ENCODE data around the gene WASF1.

WASF1 gene

DNA sequence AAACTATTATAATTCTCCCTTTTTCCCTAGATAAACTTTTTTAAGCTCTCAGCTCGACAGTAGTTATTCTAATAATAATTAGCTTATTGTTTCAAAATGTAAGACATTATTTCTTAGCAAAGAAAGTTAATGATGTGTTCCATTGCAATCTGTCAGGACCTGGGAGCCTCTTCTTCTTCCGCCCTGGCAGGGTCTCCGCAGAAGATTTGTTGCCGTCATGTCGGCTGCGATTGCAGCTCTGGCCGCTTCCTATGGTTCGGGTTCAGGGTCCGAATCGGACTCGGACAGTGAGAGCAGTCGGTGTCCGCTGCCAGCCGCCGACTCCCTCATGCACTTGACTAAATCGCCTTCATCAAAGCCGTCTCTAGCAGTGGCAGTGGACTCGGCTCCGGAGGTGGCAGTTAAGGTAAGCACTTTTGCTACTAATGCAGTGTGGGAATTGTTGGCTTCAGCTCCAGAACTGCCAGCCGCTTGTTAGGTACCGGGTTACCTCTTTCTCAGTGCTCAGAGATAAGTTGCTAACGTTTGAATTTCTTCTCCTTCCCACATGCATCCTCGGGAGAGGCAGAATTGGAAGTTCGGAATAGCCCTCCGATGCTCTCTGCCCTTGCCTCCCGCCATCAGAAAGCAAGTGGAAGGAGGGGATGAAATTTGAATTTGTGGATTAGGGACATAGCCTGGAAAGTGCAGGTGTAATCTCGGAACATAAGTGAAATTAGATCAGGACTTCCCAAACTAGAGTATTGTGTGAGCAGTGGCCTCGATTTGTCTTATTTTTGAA lies 948 bp upstream of the WASF1 start, which contains the start of gene CDC40:
CDC40 (plus strand) TSS at position 200 of the 781 bp plus-strand sequence; CDS start at position 218, 18 bp downstream.
- in situ Hi-C loops (cut with MboI; ENCODE audit: low sequenced_read_pairs, unreplicated experiment) = no loop called here
- TF ChIP-seq CTCF (IDR thresholded peaks at IDR 0.05; ENCODE audit: borderline replicate concordance, control extremely low read depth, extremely low read depth, insufficient read depth, missing control alignments) = no peak
- peak; percentile 61 for DNase-seq (ENCODE audit: low spot score)

DNA sequence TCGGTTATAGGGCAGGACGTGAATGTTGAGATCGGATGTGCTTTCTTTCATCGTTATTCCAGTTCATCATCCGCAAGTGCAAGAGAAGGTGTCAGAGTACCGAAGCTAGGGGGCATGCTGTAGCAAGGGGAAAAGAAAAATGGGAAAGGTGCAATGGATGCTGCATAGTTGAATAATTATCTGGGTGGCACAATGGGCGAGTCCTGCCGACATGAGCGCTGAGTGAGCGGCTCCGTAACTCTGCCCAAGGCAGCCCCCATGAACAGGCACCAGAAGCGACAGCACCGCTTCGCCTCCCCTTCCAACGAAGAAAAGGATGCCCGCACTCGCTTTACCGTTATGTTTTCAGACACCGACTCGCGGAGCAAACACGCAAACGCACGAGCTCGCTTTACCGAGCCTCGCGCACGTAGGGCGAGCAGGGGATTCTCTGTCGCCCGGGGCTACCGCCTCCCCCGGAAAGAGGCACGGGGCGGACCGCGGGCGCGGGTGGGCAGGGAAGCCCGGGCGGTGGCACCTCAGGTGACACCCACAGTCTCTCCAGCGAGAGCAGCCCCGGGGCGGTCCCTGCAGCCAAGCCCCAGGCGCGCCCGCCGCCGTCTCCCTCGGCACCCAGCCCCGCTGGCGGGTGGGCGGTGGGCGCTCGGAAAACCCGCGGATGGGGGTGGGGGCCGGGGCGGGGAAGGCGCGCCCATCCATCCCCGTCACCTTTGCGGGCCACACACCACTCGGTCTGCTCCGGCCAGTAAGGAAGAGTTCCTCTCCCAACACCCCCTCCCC lies 654 bp downstream of the WASF1 start:
- peak; percentile 64 for TF ChIP-seq CTCF (IDR thresholded peaks at IDR 0.05; ENCODE audit: borderline replicate concordance, control extremely low read depth, extremely low read depth, insufficient read depth, missing control alignments)
- peak; percentile 54 for DNase-seq (ENCODE audit: low spot score)
- in situ Hi-C loops (cut with MboI; ENCODE audit: low sequenced_read_pairs, unreplicated experiment) = loop anchor here (10.0 kb wide), 1 partner anchor 206 kb away; no protein-coding TSS in a partner anchor

DNA sequence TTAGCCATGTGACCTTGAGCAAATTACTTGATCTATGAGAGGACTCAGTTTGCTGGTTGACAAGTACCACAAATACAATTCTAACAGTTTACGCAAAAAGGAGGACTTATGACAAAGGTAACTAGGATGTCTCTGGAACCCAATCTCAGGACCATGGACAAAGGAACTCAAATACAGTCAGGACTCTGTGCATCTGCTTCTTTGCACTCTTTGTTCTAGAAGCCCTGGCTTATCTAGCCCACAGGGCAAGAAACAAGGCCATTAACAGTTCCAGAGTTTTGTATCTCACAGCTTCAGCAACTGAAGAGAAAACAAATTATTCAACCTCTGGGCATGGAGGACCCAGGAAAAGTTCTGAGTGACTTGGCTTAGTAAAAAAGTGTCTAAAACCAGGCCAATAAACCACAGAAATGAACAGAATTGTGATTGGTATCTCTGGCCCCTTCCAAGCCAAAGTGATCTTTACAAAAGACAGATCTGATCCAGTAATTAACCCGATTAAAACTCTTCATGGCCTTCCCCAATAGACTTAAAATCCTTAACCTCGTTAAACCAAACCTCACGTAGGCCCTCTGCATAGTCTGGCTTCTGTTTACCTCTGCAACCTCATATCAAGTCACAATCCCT lies 5.9 kb downstream of the WASF1 start:
- DNase-seq (ENCODE audit: low spot score) = no peak
- TF ChIP-seq CTCF (IDR thresholded peaks at IDR 0.05; ENCODE audit: borderline replicate concordance, control extremely low read depth, extremely low read depth, insufficient read depth, missing control alignments) = no peak
- in situ Hi-C loops (cut with MboI; ENCODE audit: low sequenced_read_pairs, unreplicated experiment) = loop anchor here (10.0 kb wide), 1 partner anchor 211 kb away; no protein-coding TSS in a partner anchor

GRCh38 chr6:110170081-110170480 lies 9.4 kb downstream of the WASF1 start:
- TF ChIP-seq CTCF (IDR thresholded peaks at IDR 0.05; ENCODE audit: borderline replicate concordance, control extremely low read depth, extremely low read depth, insufficient read depth, missing control alignments) = no peak
- no peak for DNase-seq (ENCODE audit: low spot score)
- in situ Hi-C loops (cut with MboI; ENCODE audit: low sequenced_read_pairs, unreplicated experiment) = loop anchor here (10.0 kb wide), 1 partner anchor 215 kb away; no protein-coding TSS in a partner anchor

GRCh38 chr6:110158479-110158878 lies 21.0 kb downstream of the WASF1 start:
- no peak for DNase-seq (ENCODE audit: low spot score)
- in situ Hi-C loops (cut with MboI; ENCODE audit: low sequenced_read_pairs, unreplicated experiment) = no loop called here
- no peak for TF ChIP-seq CTCF (IDR thresholded peaks at IDR 0.05; ENCODE audit: borderline replicate concordance, control extremely low read depth, extremely low read depth, insufficient read depth, missing control alignments)

DNA sequence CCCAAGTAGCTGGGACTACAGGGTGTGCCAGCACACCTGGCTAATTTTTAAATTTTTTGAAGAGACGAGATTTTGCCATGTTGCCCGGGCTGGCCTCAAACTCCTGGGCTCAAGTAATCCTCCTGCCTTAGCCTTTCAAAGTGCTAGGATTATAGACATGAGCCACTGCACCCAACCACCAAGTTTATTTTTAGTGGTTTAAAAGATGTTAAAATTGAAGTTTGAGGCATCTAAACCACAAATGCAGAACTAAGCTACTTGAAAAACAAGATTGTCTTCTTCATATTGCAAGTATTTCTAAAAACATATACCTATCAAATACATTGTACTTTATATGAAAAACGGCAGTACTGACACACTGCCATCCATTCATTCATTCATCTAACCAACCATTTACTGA lies 31.6 kb downstream of the WASF1 start:
- DNase-seq (ENCODE audit: low spot score) = no peak
- TF ChIP-seq CTCF (IDR thresholded peaks at IDR 0.05; ENCODE audit: borderline replicate concordance, control extremely low read depth, extremely low read depth, insufficient read depth, missing control alignments) = no peak
- in situ Hi-C loops (cut with MboI; ENCODE audit: low sequenced_read_pairs, unreplicated experiment) = no loop called here
